GM12873 (cell line): ENCODE data around the gene CRTAC1.

Experiments used
- TF ChIP-seq, protein P1 (sequence below): IDR thresholded peaks from 2 replicates; pipeline ENCODE4 v1.5.1; 2012; ENCODE audit warnings: low read depth, mild to moderate bottlenecking, moderate library complexity, low read length, control low read depth; ENCODE audit not compliant: insufficient read depth; ENCODE audit errors: missing control alignments

The CRTAC1 gene

DNA sequence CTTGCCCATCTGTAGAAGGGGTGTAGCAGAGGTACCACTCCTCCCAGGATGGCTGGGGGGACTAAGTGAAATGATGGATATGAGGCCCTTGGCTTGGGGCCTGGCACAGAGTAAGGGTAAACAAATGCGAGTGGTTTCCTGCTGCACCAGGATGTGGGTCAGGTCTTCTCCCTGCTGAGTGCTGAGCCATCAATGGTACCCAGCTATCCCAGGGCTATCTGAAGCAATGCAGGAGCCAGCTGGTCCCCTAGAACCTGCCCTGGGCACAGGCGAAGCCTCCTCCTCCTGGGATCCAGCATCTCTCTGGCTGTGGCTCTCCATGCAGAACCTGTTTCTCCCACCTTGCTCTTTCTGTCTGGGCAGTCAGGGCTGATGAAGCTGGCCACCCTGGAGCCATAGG, 201.7 kb downstream of the CRTAC1 start:
- TF ChIP-seq, protein P1, sequence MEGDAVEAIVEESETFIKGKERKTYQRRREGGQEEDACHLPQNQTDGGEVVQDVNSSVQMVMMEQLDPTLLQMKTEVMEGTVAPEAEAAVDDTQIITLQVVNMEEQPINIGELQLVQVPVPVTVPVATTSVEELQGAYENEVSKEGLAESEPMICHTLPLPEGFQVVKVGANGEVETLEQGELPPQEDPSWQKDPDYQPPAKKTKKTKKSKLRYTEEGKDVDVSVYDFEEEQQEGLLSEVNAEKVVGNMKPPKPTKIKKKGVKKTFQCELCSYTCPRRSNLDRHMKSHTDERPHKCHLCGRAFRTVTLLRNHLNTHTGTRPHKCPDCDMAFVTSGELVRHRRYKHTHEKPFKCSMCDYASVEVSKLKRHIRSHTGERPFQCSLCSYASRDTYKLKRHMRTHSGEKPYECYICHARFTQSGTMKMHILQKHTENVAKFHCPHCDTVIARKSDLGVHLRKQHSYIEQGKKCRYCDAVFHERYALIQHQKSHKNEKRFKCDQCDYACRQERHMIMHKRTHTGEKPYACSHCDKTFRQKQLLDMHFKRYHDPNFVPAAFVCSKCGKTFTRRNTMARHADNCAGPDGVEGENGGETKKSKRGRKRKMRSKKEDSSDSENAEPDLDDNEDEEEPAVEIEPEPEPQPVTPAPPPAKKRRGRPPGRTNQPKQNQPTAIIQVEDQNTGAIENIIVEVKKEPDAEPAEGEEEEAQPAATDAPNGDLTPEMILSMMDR: no peak

DNA sequence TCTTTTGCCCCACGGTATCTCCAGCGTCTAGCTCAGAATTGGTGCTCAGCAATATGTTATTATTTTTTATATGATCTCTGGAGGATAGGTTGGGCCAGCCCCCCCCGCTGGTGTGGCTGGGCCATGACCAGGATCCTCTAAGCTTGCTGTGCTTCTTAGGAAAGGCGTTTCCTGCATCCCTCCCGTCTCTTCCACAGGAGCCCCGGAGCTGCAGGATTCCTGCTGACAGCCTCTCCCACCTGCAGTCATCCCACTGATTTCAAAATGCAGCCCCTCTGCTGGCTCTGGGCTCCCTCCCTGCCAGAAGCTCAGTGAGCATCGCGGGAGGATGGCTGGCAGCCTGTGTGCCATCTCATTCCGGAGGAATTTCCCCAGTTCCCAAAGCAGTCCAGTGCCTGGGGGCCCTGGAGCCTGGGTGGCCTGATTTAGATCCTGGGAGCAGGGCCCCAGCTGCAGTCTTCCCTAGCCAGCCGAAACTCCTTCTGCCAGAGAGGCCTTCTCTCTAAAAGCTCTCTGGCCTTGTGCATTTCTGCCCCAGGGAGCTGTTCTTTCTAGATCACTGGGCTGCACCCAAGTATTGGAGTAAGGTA, 202.6 kb downstream of the CRTAC1 start:
- TF ChIP-seq, protein P1: no peak

DNA sequence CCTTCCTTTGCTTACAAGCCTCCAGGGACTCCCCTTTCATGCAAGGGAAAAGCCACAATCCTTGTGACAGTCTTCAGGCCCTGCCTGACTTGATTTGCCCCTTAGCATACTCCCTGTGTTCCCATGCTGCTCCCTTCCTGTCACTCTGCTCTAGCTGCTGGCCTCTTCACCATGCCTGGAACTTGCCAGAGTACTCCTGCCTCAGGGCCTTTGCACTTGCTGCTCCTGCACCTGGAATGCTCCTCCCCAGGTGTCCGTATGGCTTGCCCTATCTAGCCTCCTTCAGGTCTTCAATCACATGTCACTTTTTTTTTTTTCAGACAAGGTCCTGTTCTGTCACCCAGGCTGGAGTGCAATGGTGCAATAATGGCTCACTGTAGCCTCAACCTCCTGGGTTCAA, 203.5 kb downstream of the CRTAC1 start:
- TF ChIP-seq, protein P1: no peak

DNA sequence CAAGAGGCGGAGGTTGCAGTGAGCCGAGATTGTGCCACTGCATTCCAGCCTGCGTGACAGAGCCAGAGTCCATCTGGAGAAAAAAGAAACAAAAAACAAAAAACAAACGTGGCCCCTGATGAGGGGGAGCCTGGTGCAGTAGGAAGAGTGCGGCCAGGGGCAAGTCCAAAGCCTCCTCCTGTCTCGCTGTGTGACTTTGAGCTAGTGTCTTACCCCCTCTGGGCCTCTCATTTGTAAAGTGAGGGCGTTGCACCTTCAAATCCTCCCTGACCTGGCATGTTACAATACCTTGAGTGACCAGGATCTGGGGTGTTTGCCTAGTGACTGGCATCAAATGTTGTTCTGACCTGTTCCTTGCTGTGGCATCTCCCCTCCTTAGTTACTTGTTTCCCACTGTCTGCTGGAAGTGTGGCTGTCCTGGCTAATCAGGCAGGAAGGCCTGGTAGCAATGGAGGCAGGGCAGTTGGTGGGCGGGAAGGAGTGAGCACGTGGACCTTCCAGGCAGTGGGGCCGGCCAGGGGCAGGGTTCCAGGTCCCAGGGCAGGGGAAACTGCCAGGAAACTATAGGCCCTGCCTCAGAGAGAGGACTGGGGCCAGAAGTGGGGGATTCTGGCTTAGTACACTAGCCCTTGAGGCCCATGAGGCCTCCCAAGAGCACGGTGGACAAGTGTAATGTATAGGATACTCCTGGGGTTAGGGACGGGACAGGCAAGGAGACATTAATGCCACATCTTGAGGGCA, 205.2 kb downstream of the CRTAC1 start:
- TF ChIP-seq, protein P1: no peak

DNA sequence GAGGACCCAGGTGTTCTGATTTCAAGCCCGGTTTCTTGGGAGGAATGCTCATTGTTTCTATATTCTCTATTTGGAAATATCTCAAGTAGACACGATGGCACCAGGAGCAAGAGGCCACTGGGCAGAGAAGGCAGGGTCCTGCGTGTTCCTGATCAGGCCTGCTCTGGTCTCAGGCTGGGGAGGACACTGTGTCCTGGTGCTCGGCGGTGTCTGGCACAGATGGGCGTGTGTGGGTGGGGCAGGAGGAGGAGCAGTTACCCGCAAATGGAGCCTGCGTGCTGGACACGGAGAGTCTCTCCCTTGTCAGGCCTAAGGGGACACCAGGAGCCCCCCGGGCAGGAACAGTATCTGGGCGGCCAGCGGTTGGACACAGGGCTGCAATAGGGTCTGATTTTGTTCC, 206.7 kb downstream of the CRTAC1 start:
- TF ChIP-seq, protein P1: no peak

DNA sequence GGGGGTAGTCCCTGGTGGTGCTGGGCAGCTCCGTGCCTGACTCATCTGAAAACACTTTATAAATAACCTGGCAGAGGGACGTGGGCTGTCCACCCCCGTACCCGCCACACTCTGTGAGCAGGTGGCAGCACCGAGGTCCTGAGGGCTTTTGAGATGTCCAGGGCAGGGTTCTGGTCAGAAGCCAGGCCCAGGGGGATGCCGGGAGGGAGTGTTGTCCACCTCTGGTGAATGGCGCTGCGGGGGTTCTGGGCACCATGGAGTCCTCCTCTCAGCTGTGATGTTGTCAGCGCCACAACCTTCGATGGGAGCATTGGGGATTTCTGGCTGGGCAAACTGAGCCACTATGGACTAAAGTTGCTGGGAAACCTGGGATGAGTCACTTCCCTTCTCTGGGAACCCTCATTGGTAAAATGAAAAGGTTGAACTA, 208.1 kb downstream of the CRTAC1 start:
- TF ChIP-seq, protein P1: no peak

DNA sequence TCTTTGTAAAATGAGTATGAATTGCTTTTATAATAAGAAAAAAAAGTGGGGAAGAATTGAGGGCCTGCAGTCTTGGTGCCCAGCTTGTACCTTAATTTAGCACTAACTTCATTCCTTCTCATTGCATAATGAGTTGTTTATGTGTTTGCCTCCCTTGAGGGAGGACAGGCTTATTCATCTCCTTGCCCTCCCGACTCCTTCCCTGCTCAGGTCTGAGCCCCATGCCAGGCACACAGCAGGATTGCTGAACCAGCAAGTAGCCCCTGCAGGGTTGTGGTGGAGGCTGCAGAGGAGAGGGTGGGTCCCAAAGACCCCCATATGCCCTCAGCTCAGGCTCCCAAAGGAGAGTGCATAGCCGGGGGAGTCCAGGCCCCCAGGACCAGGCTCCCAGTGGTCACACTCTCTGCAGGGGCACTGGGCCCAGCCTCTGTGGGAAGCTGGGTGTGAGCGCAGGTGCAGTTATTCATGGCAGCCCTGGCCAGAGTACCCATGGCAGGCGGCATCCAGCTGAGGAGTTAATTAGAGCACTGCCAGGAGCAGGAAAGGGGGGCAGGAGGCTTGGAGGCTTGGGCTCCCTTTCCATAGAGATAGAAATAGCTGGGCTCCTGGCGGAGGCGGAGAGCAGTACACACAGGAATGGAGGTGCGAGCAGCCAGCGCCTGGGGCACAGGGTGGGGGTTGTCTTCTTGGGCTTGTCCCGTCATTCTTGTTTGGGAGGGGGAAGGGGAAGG, 208.9 kb downstream of the CRTAC1 start:
- TF ChIP-seq, protein P1: no peak
